LNCAP (cell line): ENCODE measurements around the gene UGT2B28.
"Not testable (repeated sequence)": the region's sequence is repeated elsewhere in the genome, so short reads cannot be mapped to it uniquely, and the experiment has no call there.

Experiments used
- TF ChIP-seq, protein P1 (sequence below): fragments of 450-650 bp; IDR thresholded peaks from 2 replicates; pipeline ENCODE4 v1.5.1; 2017; ENCODE audit warnings: mild to moderate bottlenecking

The UGT2B28 gene

GRCh38 chr4:69280081-69280480 is at the start of gene UGT2B28:
UGT2B28 (plus strand) TSS chr4:69280475; CDS start chr4:69280501, 26 bp downstream.
- TF ChIP-seq, protein P1, sequence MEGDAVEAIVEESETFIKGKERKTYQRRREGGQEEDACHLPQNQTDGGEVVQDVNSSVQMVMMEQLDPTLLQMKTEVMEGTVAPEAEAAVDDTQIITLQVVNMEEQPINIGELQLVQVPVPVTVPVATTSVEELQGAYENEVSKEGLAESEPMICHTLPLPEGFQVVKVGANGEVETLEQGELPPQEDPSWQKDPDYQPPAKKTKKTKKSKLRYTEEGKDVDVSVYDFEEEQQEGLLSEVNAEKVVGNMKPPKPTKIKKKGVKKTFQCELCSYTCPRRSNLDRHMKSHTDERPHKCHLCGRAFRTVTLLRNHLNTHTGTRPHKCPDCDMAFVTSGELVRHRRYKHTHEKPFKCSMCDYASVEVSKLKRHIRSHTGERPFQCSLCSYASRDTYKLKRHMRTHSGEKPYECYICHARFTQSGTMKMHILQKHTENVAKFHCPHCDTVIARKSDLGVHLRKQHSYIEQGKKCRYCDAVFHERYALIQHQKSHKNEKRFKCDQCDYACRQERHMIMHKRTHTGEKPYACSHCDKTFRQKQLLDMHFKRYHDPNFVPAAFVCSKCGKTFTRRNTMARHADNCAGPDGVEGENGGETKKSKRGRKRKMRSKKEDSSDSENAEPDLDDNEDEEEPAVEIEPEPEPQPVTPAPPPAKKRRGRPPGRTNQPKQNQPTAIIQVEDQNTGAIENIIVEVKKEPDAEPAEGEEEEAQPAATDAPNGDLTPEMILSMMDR: not testable (repeated sequence)

DNA sequence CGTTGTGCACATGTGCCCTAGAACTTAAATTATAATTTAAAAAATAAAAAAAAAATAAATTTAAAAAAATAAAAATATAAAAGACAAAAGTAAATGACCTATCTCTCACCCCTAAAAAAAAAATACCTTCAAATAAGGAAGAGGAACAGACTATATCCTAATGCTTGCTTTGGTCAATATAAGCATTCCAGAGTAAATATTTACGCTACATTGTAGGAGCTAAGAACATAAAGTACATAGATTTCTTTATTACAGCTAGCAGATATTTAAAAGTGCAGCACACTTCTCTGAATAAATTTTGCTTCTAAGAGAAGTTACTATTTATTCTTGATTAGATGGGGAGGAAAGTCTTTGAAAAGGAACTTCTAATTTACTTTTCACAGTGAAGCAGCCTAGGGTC is 41.2 kb upstream of the UGT2B28 start:
- TF ChIP-seq, protein P1: no peak

- TF ChIP-seq, protein P1: no peak
Observed at GRCh38 chr4:69239557-69240168, 40.6 kb upstream of the UGT2B28 start.

- TF ChIP-seq, protein P1: peak; percentile 58
Observed at GRCh38 chr4:69317669-69318298, 37.5 kb downstream of the UGT2B28 start.

DNA sequence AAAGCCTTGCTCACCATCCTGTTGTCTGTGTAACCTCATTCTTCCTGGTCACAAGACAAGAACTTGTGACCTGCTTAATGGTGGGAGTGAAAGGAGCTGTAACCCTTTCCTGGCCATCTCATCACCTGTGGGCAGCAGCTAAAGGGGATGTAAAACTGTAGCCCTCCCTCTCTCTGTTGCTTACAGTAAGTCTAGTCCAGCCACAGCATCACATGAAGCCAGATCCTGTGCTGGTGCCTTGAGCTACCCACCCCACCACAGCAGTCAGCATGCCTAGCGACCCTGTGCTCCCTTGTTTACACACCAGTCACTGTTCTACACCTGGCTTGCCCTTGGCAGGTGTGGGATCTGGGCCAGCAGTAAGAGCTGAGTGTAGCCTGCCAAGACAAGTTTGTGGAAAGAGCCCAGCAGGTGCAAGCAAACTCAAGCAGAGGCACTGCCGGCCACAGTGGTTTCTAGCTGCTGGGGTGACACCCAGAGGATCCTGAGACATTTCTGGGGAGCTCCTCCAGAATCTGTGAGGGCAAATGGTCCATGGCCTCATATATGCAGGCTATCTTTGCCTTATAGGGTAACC is 41.0 kb downstream of the UGT2B28 start:
- TF ChIP-seq, protein P1: no peak

DNA sequence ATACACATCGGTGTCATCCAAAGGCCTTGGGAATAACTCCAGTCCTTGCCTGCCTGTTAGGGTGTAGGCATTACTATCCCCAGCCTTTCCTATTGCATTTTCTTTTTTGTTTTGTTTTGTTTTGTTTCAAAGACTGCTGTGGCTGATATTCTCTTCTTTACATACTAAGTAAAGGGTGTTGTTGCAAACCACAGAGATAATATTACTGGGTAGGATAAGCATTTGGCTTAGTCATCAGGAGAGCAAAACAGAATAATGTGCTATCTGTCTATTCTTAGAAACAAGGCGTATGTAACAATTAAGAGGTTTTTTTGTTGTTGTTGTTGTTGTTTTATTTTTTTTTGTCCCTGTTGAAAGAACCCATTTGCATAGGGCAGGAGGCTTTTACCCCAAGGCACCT is 41.8 kb downstream of the UGT2B28 start:
- TF ChIP-seq, protein P1: no peak

DNA sequence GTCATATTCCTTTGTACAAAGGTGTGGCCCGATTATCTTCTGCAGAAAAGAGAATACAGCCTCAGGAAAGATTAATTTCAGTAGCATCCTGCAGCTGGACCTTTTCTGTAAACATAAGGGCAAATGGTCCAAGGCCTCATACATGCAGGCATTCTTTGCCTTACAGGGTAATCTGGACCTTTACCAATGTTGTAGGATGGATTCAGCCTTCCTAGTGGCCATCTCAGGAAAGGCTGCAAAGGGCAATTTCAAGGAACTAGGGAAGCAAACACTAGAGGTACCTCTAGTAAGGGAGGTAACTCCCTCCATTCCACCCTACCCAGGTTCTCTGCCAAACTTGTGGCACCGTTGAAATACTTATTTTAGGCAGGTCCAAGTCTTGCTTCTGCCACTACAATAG is 43.0 kb downstream of the UGT2B28 start:
- TF ChIP-seq, protein P1: no peak
